ENCODE measurements around the gene NPTXR.

GRCh38 chr22:38828616-38829205 is 15.1 kb downstream of the NPTXR start:
- no peak for TF ChIP-seq POLR2A (IDR thresholded peaks at IDR 0.05)
- TF ChIP-seq CTCF (IDR thresholded peaks at IDR 0.05): no peak

Data from right lobe of liver (tissue), 4 donors.